ENCODE results near the gene C20orf204.
A peak's percentile ranks its signal among the peaks of the same experiment; 100 is the strongest.

The C20orf204 gene

DNA sequence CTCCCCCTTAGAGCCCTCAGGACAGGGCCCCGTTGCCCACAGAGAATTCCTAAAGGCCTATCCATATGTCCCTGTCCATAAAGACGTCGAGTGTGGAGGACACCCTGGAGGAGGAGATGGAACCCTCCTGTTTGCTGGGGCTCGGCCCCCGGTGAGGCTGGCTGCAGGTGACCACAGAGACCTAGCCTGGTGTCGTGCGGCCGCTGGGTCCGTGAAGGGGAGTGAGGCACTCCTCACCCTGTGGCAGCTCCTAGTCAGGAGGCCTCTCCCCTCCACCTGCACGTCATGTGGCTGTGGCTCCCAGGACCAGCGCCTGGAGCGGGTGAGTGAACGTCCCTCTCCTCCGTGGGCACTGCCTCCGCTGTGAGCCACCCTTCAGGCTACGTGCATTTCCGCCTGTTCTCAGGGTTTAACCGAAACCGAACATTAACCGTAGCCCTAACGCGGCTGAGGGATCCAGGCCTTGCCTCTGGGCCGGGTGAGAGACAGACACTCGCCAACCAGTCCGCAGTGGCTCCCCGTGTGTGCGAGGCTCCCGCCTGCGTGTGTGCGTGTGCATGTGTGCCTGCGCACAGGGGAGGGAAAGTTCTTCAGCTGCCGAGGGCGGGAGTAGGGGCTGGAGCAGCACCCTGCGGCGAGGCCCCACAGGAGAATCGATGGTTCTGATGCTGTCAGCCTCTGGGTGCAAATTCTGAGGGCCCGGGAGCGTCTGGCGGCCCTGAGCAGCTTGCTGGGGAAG, 21.1 kb downstream of the C20orf204 start:
- peak; percentile 26 for DNase-seq

DNA sequence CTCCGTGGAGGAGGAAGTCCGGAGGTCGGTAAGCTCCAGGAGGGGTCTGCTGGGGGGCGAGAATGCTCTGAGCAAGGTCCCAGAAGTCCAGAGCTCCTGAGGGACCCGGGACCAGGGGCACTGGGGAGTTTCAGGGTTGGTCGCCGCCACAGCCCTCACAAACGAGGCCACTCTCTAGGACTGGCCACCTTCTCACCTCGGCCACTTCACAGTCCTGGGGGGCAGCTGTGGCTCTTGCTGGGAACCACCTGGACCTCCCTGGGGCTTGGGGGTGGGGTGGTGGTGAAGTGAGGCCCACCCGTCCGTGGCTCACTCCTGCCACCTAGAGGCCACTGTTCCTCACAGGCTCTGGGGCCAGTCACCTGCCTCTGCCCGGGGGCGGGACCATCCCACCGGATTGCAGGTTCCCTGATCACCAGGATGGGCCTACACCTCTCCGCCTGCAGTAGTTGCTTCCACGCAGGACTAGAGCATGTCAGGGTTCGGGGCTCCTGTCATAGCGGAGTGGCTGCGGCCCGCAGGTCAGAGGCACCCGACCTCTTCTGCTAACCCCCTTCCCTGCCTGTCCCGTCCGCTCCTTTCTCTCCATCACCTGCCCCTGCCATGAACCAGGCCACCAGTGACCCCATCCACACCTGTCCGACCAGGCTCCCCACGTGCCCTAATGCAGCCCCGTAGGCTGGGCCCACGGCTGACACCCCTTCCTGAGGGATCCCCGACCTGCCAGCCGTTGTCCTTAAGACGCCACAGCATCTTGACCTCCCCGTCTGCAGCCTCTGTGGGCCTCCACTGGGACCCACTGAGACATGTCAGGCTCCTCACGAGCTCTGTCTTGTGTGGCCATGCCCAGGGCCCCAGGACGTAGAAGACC, 21.9 kb downstream of the C20orf204 start:
- DNase-seq: peak; percentile 87

DNA sequence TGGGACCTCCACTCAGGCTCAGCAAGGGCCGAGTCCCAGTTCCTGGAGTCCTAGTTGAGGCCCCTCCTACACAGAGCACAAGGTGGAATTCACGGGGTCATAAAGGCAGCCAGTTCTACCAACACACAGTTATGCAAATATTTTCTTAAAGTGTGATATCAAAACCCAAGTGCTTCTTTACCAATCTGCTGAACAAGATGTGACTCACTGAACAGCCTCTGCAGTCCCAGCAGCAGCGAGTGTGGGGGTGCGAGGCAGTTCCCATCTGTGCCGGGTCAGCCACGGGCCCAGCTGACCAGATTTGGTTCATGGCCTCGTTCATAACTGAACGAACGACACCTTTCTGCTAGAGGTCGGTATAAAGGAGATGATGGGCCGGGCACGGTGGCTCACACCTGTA, 22.6 kb downstream of the C20orf204 start:
- no peak for DNase-seq

DNA sequence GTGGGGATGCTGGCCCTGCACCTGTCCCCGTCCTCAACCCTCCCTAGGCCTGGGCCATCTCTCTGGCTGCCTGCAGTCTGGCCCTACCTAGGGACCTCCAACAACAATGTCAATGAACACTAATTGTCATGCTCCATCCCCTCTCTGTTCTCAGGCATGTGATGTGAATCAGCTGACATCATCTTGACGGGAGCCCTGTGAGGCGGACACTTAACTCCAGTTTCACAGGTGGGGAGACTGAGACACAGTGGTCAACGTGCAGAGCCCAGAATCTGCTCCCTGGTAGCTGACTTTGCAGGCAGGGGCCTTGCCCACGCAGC, 26.3 kb downstream of the C20orf204 start:
- DNase-seq: no peak

DNA sequence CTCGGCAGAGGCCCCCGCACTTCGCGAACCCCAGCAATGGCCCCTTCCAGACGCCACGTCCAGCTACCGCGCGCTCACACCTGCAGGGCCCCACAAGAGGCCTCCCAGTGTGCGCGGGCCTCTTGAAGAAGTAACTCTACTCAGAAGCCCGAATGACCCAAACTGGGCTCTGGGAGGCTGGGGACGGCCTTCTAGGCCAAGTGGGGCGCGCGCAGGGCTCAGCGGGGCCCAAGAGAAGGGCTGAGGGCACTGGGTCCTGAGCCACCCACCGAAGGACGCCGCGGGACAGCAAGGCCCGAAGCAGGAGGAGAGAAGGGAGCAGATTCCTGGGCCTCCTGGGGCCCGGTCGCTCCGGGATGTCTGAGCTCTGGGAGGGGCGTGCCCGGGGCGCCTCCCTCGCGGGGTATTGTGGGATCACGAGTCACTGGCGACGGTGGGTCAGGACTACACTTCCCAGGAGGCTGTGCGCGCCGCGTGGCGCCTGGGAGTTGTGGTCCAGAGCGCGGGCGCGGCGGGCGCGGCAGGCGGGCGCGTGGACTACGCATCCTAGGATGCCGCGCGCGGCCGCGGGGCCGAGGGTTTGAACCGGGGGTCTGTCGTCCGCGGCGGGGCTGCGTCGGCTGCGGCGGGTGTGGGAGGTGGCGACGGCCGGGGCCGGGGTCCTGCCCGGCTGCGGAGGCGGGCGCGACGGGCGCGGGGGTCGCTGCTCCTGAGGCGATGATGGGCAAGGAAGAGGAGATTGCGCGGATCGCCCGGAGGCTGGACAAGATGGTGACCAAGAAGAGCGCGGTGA, 26.8 kb downstream of the C20orf204 start, which contains the start of gene TCEA2:
TSS of gene TCEA2 (plus strand) at position 603 of the 793 bp plus-strand sequence. CDS start at position 718, 115 bp downstream.
- peak; percentile 97 for DNase-seq

DNA sequence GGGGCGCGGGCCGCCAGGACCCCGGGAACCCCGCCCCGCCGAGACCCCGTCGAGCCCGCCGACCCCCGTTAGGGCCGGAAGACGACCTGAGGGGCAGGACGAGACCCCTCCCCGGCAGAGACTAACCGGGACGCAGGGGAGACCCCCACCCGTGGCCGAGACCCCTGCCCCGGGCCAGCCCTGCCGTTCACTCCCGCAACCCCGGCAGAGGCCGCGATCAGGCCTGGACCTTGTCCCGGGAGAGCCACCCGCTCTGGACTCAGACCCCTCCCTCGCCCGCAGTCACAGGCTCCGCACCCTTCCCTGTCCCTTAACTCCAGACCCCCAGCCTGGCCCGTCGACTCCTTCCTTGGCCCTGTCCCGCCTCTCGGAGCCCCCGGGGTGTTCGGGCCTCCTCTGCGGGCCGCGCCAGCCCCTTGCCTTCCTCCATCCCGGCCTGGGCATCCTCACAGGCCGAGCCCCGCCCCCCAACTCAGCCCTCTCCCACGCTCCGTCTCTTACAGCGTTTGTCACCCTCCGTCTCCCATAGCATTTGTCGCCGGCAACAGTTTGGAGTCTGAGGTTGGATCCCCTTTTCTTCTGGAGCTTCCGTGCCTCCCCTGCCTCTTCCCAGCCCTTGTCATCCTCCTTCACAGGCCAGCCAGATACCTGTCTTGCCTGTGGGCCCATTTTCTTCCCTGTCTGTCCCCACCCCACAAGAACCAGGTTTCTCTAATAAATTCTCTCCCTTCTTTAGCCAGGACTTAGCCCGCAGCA, 27.6 kb downstream of the C20orf204 start:
- DNase-seq: no peak

DNA sequence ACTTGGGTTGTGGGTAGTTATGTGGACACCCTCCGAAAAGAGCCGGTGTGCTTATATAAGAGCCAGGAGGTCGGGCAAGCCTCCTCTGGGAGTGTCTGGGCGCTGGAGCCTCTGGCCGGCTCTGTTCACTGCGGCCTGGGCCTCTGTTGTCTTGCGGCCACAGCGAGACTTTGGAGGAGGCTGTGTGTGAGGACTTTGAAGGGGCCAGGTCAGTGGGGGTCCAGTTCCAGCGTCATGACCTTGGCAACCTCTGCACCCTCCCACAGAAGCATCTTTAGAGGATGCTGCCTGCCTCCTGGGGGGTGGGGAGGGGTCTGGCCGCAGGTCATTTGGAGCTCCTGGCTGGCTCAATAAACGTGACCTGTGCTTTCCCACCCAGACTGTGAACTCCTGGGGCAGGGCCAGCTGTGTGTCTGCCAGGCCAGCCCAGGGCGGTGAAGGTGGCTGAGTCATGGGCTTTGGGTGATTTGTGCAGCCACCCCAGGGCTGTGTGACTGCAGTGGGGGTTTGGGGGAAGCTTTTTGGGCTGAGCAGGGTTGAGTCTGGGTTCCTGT, 28.2 kb downstream of the C20orf204 start:
- DNase-seq: peak; percentile 1

DNA sequence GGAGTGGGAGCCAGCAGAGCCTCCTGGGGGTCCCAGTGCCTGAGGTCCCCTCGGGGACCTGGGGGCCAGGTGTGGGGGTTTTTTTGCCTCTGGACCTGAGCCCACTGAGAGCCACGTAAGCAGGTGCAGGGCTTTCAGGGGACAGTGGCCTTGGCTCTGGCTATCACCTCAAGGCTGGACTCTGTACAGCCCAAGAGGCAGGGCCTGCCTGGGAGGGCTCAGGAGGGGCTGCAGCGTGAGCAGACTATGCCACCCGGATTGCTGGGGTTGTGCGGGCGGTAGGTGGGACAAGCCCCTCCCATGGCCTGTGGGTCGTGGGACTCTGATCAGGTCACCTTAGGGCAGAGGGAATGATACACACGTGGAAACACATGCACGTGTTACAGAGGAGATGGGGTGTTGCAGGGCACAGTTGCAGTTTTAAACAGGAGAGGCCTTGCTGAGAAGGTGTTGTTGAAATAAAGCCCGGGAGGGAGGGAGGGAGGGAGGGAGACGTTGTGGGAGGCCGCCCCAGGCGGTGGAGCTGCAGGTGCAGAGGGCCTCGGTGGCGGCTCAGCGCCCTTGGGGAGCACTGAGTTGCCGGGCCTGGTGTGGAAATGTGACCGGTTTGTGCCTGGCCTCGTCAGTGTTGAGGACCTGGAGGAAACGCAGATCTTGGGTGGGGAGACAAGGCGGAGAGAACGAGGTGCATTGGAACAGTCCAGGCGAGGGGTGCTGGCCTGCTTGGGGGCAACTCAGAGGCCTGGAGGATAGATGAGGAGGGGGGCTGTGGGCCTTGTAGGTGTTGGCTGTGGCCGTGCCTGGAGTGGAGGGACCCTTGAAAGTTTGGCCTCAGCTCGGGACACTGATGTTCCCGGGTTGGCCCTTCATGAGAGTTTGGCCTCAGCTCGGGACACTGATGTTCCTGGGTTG, 29.3 kb downstream of the C20orf204 start:
- peak; percentile 30 for DNase-seq

DNA sequence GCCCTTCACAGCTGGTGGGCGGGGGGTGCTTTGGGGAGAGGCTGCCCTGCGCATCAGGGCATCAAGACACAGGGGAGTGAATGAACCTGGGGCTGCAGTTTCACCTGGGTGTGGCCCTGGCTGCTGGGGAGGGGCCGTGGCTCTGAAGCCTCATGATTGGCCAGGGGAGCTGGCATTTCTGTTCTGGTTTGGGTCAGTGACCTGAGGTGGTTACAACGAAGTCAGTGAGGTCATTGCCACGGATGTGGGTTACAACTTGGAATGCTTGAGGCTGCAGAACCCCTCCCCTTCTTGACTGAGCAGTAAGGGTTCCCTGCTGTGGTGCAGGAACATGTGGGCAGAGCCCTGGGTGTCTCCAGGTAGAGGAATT, 30.0 kb downstream of the C20orf204 start:
- DNase-seq: peak; percentile 61

DNA sequence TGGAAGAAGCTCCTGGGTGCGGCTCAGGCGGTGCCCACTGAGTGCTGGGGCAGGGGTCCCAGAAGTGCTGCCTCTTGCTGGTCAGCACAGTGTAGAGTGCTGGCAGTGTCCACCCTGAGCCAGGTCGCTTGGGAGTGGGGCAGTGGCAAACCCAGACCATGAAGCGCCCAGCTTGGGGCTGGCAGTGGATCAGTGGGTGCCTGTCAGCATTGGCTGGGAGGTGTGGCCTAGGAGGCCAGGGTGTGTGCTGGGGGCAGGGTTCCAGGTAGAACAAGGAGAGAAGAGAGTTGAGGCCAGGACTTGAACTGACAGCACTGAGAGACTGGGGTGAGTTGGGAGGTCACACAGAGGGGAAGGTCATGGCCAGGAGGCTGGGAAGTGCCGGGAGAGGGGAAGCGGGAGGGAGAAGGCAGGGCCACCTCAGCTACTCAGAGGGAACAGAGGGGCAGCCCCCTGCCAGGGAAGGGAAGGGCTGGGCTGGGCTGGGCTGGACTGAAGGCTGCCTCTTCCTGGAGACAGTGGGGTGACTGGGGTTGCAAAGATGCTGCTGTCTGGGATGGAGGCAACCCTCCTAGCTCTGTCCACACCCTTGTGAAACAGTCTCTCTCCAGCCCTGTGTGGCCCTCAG, 31.1 kb downstream of the C20orf204 start:
- no peak for DNase-seq

DNA sequence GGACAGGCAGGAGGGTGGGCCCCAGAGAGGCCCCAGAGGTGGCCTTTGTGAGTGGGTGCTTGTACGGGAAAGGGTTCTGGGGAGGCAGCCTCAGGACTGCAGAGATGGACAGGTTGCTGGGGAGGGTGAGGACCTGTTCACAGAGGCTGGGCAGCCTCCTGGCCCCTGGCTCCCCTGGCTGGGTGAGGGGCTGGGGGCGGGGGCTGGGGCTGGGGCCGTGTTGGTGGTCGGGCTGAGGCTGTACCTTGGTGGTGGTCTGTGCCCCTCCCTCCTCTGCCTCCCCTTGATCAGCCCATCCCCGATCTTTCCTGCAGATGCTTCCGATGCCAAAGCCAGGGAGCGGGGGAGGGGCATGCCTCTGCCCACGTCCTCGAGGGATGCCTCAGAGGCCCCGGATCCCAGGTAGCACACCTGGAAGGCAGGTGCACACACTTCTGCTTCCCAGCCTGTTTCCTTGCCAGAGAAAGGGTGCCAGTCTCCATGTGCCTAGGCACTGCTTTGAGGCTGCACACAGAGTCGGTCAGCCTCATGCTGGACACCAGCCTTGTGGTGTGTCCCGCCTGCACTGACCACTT, 31.8 kb downstream of the C20orf204 start:
- no peak for DNase-seq

DNA sequence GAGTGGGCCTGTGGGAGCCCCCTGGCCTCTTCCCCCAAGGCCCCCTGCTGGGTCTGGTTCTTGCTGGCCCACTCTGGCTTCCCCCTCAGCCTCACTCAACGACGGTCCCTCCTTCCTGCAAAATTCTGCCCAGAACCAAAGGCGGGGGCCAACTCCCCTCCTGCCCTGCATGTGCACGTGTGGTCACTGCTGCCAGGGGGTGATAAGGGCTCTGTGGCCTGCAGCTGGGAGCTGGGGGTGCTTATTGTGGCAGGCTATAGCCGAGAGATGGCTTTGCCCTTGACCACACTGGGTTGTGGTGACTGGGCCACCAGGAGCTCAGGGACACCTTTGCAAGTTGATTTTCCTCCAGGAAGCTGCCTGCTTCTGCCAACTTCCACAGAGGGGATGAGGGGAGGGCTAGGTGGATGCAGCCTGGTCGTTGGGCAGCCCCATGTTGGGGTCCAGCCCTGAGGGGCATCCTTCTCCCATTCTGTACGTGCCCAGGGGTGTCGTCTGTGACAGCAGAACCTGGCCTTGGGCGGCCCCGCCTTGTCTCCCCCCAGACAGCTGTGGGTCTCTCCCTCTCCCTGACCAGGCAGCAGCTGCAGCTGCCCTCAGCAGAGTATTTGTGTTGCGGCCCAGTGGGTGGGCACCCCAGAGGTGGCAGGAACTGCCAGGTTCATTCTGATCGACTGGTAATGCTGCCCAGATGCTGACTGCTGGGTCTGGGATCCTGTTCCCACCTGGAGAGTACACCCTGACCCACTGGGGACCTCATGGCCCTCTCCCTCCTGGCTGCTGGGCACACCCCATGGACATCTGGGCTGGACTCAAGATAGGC, 32.6 kb downstream of the C20orf204 start:
- peak; percentile 1 for DNase-seq

DNA sequence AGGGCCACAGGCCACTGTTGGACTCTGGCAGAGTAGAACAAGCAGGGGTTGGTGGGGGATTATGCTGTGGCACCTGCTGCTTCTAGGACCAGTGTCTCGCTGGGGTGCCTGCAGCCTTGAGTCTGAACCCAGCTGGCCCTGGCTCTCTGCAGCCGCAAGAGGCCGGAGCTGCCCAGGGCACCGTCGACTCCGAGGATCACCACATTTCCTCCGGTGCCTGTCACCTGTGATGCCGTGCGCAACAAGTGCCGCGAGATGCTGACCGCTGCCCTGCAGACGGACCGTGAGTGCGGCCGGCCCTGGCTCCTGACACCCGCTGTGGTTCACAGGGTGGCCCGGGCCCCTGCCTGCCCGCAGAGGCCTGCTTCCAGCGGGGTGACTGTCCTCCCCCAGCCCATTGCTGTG, 33.2 kb downstream of the C20orf204 start:
- no peak for DNase-seq

DNA sequence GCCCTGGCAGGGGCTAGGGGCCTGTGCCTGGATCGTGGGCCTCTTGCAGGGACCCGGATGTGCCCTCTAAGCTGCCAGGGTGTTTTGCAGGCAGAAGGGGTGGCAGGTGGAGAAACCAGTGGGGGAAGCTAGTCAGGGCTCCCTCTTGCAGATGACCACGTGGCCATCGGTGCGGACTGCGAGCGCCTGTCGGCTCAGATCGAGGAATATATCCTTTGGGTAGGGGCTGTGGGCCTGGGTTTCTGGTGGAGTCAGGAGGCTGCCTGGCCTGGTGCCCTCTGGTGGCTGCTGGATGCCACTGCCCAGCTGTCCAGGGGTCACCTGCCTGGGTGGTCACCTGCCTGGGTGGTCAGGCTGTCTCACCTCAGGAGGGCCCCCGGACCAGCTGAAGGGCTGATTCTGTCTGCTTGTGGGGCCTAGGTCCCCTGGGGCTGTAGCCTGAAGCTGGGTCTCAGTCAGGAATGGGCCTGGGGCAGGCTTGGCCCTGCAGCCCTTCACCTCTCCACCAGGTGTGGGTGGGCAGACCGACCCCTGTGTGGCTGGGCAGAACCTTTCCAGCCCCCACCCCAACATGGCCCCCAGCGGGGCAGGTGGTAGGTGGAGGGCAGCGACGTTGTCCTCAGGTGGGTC, 33.7 kb downstream of the C20orf204 start:
- DNase-seq: peak; percentile 40

DNA sequence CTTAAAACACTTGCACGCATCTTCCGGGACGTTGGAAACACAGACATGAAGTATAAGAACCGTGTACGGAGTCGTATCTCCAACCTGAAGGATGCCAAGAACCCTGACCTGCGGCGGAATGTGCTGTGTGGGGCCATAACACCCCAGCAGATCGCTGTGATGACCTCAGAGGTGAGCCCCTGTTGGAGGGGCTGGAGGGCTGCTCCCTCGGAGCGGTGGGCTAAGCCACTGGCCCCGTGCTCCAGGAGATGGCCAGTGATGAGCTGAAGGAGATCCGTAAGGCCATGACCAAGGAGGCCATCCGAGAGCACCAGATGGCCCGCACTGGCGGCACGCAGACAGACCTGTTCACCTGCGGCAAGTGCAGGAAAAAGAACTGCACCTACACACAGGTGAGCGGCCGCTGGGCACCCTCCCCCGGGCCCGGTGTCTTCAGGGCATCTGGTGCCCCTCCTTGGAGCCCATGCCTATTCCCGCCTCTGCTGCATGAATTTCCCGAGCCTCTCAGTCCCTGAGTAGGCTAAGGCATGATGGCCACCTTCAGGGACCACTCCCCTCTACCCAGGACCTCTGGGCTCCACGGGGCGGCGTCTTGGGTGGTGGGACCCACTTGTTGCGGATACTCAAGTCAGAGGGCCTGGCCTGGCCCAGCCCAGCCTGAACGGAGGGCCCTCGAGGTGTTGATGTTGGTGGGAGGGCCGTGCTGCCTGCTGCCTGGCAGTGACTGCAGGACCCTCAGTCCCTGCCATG, 34.4 kb downstream of the C20orf204 start:
- no peak for DNase-seq

DNA sequence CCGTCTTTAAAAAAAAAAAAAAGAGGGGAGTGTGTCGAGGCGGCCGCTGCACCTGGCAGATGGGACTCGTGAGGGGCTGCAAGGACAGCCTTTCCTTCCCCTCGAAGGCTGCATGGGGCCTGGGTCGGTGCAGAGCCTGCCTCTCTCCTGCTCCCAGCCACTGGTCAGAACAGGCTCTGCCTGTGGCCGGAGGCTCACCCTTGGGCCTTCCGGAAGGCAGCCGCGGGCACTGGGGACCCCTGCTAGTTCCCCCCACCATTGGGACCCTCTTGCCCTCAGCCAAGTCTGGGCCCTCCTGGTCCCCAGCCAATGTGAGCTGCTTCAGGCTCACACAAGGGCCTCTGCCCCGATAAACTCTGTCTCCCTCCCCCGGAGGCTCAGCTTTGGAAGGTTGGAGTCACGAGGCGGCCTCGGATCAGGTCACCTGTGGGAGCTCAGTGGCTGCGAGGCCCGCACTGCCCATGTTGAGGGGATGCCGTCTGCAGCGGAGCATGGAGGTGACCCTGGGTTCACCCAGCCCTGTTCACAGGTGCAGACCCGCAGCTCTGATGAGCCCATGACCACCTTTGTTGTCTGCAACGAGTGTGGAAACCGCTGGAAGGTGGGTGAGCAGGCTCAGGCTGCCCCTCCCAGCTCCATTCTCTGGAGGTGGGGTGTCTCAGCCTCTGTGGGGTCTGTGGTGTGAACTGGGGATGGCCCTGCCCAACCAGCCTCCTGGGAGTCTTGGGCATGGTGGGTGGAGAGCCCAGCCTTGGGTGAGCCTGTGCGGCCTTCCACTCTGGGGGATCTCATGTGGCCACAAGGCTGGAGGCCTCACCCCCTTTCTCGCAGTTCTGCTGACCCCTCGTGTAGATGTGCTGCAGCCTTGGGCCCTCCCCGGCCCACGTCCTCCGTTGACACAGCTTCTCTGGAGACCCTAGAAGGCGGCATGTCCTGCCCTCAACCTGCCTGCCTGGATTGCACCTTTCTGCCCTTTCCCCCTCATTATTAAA, 35.7 kb downstream of the C20orf204 start:
- DNase-seq: no peak
